Ishikawa (cell line): ENCODE data around the gene STK11IP.
A peak's percentile ranks its signal among the peaks of the same experiment; 100 is the strongest.

Source experiments
- CEBPB ChIP-seq: IDR thresholded peaks from 2 replicates; pipeline ENCODE4 v1.6.1; 2012
- CREB1 ChIP-seq: IDR thresholded peaks from 2 replicates; pipeline ENCODE4 v1.6.1; 2012; ENCODE audit warnings: low read depth
- EGR1 ChIP-seq: IDR thresholded peaks from 2 replicates; pipeline ENCODE4 v1.6.1; 2012
- EP300 ChIP-seq: IDR thresholded peaks from 2 replicates; pipeline ENCODE4 v1.6.1; 2012; ENCODE audit warnings: borderline replicate concordance
- FOXM1 ChIP-seq: IDR thresholded peaks from 2 replicates; pipeline ENCODE4 v1.6.1; 2012; ENCODE audit warnings: low read depth, borderline replicate concordance
- MAX ChIP-seq: IDR thresholded peaks from 2 replicates; pipeline ENCODE4 v1.6.1; 2012
- NFIC ChIP-seq: IDR thresholded peaks from 2 replicates; pipeline ENCODE4 v1.6.1; 2012
- RAD21 ChIP-seq: IDR thresholded peaks from 2 replicates; pipeline ENCODE4 v1.6.1; 2012; ENCODE audit warnings: low read depth
- REST ChIP-seq: IDR thresholded peaks from 2 replicates; pipeline ENCODE4 v1.6.1; 2012; ENCODE audit warnings: low read depth, mild to moderate bottlenecking
- TAF1 ChIP-seq: IDR thresholded peaks from 2 replicates; pipeline ENCODE4 v1.6.1; 2012; ENCODE audit warnings: low read depth, mild to moderate bottlenecking
- TCF12 ChIP-seq: IDR thresholded peaks from 2 replicates; pipeline ENCODE4 v1.6.1; 2012; ENCODE audit warnings: low read depth
- TEAD4 ChIP-seq: IDR thresholded peaks from 2 replicates; pipeline ENCODE4 v1.6.1; 2012
- USF1 ChIP-seq: IDR thresholded peaks from 2 replicates; pipeline ENCODE4 v1.6.1; 2012
- YY1 ChIP-seq: IDR thresholded peaks from 2 replicates; pipeline ENCODE4 v1.6.1; 2012; ENCODE audit warnings: low read depth
- ZBTB7A ChIP-seq: IDR thresholded peaks from 2 replicates; pipeline ENCODE4 v1.6.1; 2012; ENCODE audit warnings: low read depth

STK11IP gene

GRCh38 chr2:219560037-219560892, 37.4 kb upstream of the STK11IP start:
- TF ChIP-seq RAD21 (peak; percentile 16; the same call in 1 of the 2 replicates), CEBPB (no peak), ZBTB7A (no peak)

- TF ChIP-seq TCF12 (no peak), ZBTB7A (no peak), RAD21 (no peak), CREB1 (no peak), YY1 (no peak), EGR1 (no peak), CEBPB (no peak), TAF1 (no peak), TEAD4 (no peak), EP300 (no peak), REST (no peak)
Observed at GRCh38 chr2:219560893-219561178, 36.8 kb upstream of the STK11IP start.

GRCh38 chr2:219561179-219562048, 36.2 kb upstream of the STK11IP start:
- TF ChIP-seq NFIC (no peak), EP300 (no peak), MAX (no peak), ZBTB7A (no peak), FOXM1 (no peak), EGR1 (no peak)

GRCh38 chr2:219562049-219563020, 35.3 kb upstream of the STK11IP start:
- peak; percentile 33; the same call in 1 of the 2 replicates for TF ChIP-seq REST
- TF ChIP-seq TEAD4: no peak

GRCh38 chr2:219563271-219563928, 34.3 kb upstream of the STK11IP start:
- TF ChIP-seq TEAD4 (no peak), EGR1 (no peak), ZBTB7A (no peak), CEBPB (no peak), RAD21 (no peak), TAF1 (no peak), REST (no peak), USF1 (no peak)
